Measurements from ENCODE around the gene FAU.

Gene FAU

GRCh38 chr11:65078151-65078550, 43.8 kb downstream of the FAU start:
- peak; percentile 43 to 48 for DNase-seq (ENCODE audit: low read depth in 2 of 2)

DNA sequence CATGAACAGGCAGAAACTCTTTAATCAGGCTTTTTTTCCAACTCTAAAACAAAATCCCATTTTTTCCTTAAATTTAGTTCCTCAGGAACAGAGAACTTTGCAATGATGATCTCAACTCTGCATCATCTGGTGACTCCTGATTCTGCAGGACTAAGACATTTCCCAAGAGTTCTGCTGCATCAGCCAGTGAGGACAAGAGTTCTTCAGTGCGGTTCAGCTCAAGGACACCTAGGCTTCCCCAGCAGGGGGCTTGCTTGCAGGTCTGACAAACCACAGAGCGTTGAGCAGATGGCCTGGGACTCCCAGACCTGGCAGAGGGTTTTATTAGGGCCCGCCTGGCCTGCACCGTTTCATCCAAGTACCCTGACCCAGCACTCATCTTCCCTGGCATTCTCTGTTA, 44.5 kb downstream of the FAU start:
- no peak for DNase-seq (ENCODE audit: low read depth in 2 of 2)

- no peak for DNase-seq (ENCODE audit: low read depth in 2 of 2)
These were observed 49.3 kb downstream of the FAU start for GRCh38 chr11:65072631-65072966.

DNA sequence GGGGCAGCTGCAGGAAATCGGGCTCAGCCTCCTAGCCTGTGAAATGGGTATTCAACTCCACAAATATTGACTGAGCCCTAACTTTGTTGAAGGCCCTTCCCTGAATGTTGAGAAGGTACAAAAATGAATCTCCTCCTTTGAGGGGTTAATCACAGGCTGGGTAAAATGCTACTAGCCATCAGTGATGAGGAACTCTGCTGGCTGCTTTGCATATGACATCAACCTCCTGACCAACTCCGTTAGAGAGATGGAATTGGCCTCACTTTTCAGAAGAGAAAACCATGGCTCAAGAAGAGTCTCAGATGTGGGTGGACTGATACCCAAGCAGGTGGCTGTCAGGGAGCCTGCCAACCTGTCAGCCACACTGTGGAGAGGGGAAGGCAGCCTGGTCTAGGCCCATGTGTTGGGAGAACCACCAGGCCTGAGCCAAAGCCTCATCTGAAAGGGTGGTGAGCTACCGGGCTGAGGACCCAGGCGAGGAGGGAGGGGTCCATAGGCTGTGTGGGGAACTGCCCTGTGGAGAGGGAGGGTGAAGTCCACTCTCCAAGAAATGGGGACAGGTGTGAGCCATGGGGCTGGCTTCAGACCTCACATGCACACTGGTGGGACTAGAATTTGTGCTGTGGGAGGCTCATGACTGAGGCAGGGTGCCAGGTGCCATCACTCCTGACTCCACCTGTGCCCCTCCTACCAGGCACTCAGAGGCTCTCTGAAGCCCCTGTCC, 49.9 kb downstream of the FAU start:
- no peak for DNase-seq (ENCODE audit: low read depth in 2 of 2)

Data from stimulated activated CD8-positive, alpha-beta memory T cell treated with anti-CD3 and anti-CD28 coated beads, Interleukin-7, amount 100 ng/mL, for 4 hours (primary cell).